GM18517 (cell line): ENCODE data around the gene NPAS3.

ENCODE experiments used
- ATAC-seq: cut with Tn5 transposase; IDR thresholded peaks from one replicate; pipeline ENCODE4 v1.9.1; 2021; ENCODE audit warnings: mild to moderate bottlenecking, moderate library complexity; ENCODE audit not compliant: unreplicated experiment

NPAS3 gene

GRCh38 chr14:33728010-33728498 lies 789.4 kb downstream of the NPAS3 start:
- ATAC-seq, result no peak

- ATAC-seq, result no peak
Measured at GRCh38 chr14:33730156-33730555, 791.5 kb downstream of the NPAS3 start.

- ATAC-seq, result no peak
Measured at GRCh38 chr14:33732175-33732574, 793.5 kb downstream of the NPAS3 start.

GRCh38 chr14:33733310-33733709 lies 794.6 kb downstream of the NPAS3 start:
- no peak for ATAC-seq

GRCh38 chr14:33733721-33734120 lies 795.0 kb downstream of the NPAS3 start:
- ATAC-seq, result no peak

GRCh38 chr14:33734387-33734786 lies 795.7 kb downstream of the NPAS3 start:
- ATAC-seq, result no peak

GRCh38 chr14:33736299-33736825 lies 797.7 kb downstream of the NPAS3 start:
- no peak for ATAC-seq

GRCh38 chr14:33736979-33737378 lies 798.3 kb downstream of the NPAS3 start:
- ATAC-seq, result no peak

GRCh38 chr14:33737446-33737845 lies 798.8 kb downstream of the NPAS3 start:
- no peak for ATAC-seq

- no peak for ATAC-seq
Measured at GRCh38 chr14:33738029-33738428, 799.4 kb downstream of the NPAS3 start.

GRCh38 chr14:33738491-33738890 lies 799.8 kb downstream of the NPAS3 start:
- no peak for ATAC-seq

- no peak for ATAC-seq
Measured at GRCh38 chr14:33740531-33740930, 801.9 kb downstream of the NPAS3 start.

GRCh38 chr14:33742166-33742565 lies 803.5 kb downstream of the NPAS3 start:
- ATAC-seq, result no peak

GRCh38 chr14:33745163-33745562 lies 806.5 kb downstream of the NPAS3 start:
- no peak for ATAC-seq

- no peak for ATAC-seq
Measured at GRCh38 chr14:33747749-33748148, 809.1 kb downstream of the NPAS3 start.

GRCh38 chr14:33754261-33754660 lies 815.6 kb downstream of the NPAS3 start:
- ATAC-seq, result no peak

GRCh38 chr14:33755358-33755757 lies 816.7 kb downstream of the NPAS3 start:
- ATAC-seq, result no peak

- ATAC-seq, result no peak
Measured at GRCh38 chr14:33756833-33757232, 818.2 kb downstream of the NPAS3 start.

- no peak for ATAC-seq
Measured at GRCh38 chr14:33758547-33758946, 819.9 kb downstream of the NPAS3 start.

GRCh38 chr14:33762161-33762851 lies 823.6 kb downstream of the NPAS3 start:
- ATAC-seq, result no peak

- ATAC-seq, result no peak
Measured at GRCh38 chr14:33764876-33765650, 826.4 kb downstream of the NPAS3 start.
